SK-N-SH (cell line): Measurements from ENCODE around the gene LBR. TPM values are rescaled to one million over a fixed set of nuclear protein-coding genes. Genes with fewer than 3 reads are reported as not detected.

Experiments
- CTCF ChIA-PET: fragments of 300-600, 350-600 bp; formaldehyde crosslinking; extraction: SDS; loops from one replicate; lab custom pipeline; 2021; lab: Yijun Ruan, JAX
- POLR2A ChIA-PET: fragments of 350-600 bp; sonication (Branson Sonifier 250); formaldehyde crosslinking; extraction: SDS; loops from one replicate; lab custom pipeline; 2020; ENCODE audit warnings: antibody characterized with exemption, inconsistent platforms; lab: Yijun Ruan, JAX
- DNase-seq: peaks from one replicate; pipeline ENCODE4 v3.0.0; 2012
- H2AFZ ChIP-seq: fragments of 200-600 bp; sonication (generic); 2 replicates; pipeline ENCODE4 v1.8.1; 2016; ENCODE audit warnings: antibody characterized with exemption, mild to moderate bottlenecking, low read depth
- H3F3A ChIP-seq: fragments of 200-600 bp; sonication (generic); replicated peaks from 2 replicates; pipeline ENCODE3; 2016; ENCODE audit warnings: antibody characterized with exemption, mild to moderate bottlenecking; ENCODE audit not compliant: insufficient read depth
- H3K27ac ChIP-seq, 2 experiments: fragments of 200-500 bp in 1 of 2; fragments of 200-600 bp in 1 of 2; sonication (Bioruptor generic) in 1 of 2; sonication (generic), shearing (Covaris generic) in 1 of 2; 2 replicates each; pipeline versions ENCODE4 v1.5.1 to v1.6.1; 2014 to 2016; ENCODE audit warnings: low read depth in 2 of 2, inconsistent platforms in 1 of 2, low read length in 1 of 2, mild to moderate bottlenecking in 1 of 2, mixed read lengths in 1 of 2
- H3K27me3 ChIP-seq: fragments of 200-600 bp; sonication (generic), shearing (Covaris generic); 2 replicates; pipeline ENCODE4 v1.6.1; 2016; ENCODE audit warnings: mixed run types; ENCODE audit not compliant: insufficient read depth
- H3K36me3 ChIP-seq, 2 experiments: fragments of 200-500 bp in 1 of 2; fragments of 200-600 bp in 1 of 2; sonication (Bioruptor generic) in 1 of 2; sonication (generic) in 1 of 2; replicated peaks in 1 of 2; 2 replicates each; pipeline versions ENCODE3 to v1.5.1; 2014 to 2016; ENCODE audit warnings: low read length in 1 of 2, mild to moderate bottlenecking in 1 of 2; ENCODE audit not compliant: insufficient read depth in 2 of 2, control insufficient read depth in 1 of 2
- H3K4me1 ChIP-seq, 2 experiments: fragments of 200-500 bp in 1 of 2; fragments of 200-600 bp in 1 of 2; sonication (Bioruptor generic) in 1 of 2; sonication (generic), shearing (Covaris generic) in 1 of 2; 2 replicates each; pipeline versions ENCODE4 v1.5.1 to v1.6.1; 2014 to 2016; ENCODE audit warnings: low read depth in 1 of 2, low read length in 1 of 2, mixed run types in 1 of 2; ENCODE audit not compliant: insufficient read depth in 2 of 2, control insufficient read depth in 1 of 2
- H3K4me2 ChIP-seq: fragments of 200-600 bp; sonication (generic), shearing (Covaris generic); 2 replicates; pipeline ENCODE4 v1.6.1; 2017; ENCODE audit warnings: mixed run types
- H3K4me3 ChIP-seq, 2 experiments: fragments of 200-500 bp in 1 of 2; fragments of 200-600 bp in 1 of 2; sonication (Bioruptor generic) in 1 of 2; sonication (generic), shearing (Covaris generic) in 1 of 2; 2 replicates each; pipeline versions ENCODE4 v1.5.1 to v1.8.1; 2014 to 2016; ENCODE audit warnings: low read depth in 2 of 2, inconsistent platforms in 1 of 2, low read length in 1 of 2, mild to moderate bottlenecking in 1 of 2, mixed read lengths in 1 of 2, moderate library complexity in 1 of 2
- H3K79me2 ChIP-seq: fragments of 200-600 bp; sonication (generic); 2 replicates; pipeline ENCODE4 v1.8.1; 2017; ENCODE audit warnings: mild to moderate bottlenecking; ENCODE audit not compliant: insufficient read depth
- H3K9ac ChIP-seq: fragments of 200-600 bp; sonication (generic); 2 replicates; pipeline ENCODE4 v1.6.1; 2017; ENCODE audit warnings: mixed run types
- H3K9me2 ChIP-seq: fragments of 200-600 bp; sonication (generic); 2 replicates; pipeline ENCODE4 v1.6.1; 2017; ENCODE audit warnings: mixed run types
- H3K9me3 ChIP-seq: fragments of 200-600 bp; sonication (generic); 2 replicates; pipeline ENCODE4 v1.6.1; 2017; ENCODE audit warnings: mixed run types, mild to moderate bottlenecking, moderate library complexity
- H4K20me1 ChIP-seq: fragments of 200-600 bp; sonication (generic); 2 replicates; pipeline ENCODE4 v1.6.1; 2017; ENCODE audit warnings: mild to moderate bottlenecking, mixed run types; ENCODE audit not compliant: insufficient read depth
- CTCF ChIP-seq: fragments of 200-600 bp; sonication (generic); IDR thresholded peaks from 2 replicates; pipeline ENCODE4 v1.6.1; 2017; ENCODE audit warnings: antibody characterized with exemption, mild to moderate bottlenecking, moderate library complexity
- FOSL2 ChIP-seq: IDR thresholded peaks from 2 replicates; pipeline ENCODE4 v1.4.0; 2012; ENCODE audit warnings: low read depth, mild to moderate bottlenecking, moderate library complexity, borderline replicate concordance
- GATA2 ChIP-seq: sonication (generic); formaldehyde crosslinking; IDR thresholded peaks from 2 replicates; pipeline ENCODE4 v1.5.0; 2020; ENCODE audit warnings: mild to moderate bottlenecking, missing genetic modification reagents
- JUND ChIP-seq: IDR thresholded peaks from 2 replicates; pipeline ENCODE4 v1.4.0; 2012
- MEF2A ChIP-seq: IDR thresholded peaks from 2 replicates; pipeline ENCODE4 v1.4.0; 2012; ENCODE audit warnings: low read depth, borderline replicate concordance
- PBX3 ChIP-seq: IDR thresholded peaks from 2 replicates; pipeline ENCODE4; 2012
- TCF12 ChIP-seq: IDR thresholded peaks from 2 replicates; pipeline ENCODE4 v1.4.0; 2012
- TEAD4 ChIP-seq: IDR thresholded peaks from 2 replicates; pipeline ENCODE4 v1.4.0; 2012; ENCODE audit warnings: mild to moderate bottlenecking, borderline replicate concordance; ENCODE audit not compliant: insufficient read depth
- WGBS: methylation state at CpG from one replicate; pipeline ENCODE4 v1.1.6; 2017; ENCODE audit warnings: low lambda C conversion rate; 5-methylcytosine and 5-hydroxymethylcytosine counted together
- polyA plus RNA-seq, 3 experiments: library from polyadenylated mRNA; depleted of rRNA; stranded (reverse); fragments of >200 nt; gene quantifications; 2 replicates each; pipeline ENCODE4 v1.2.3, GENCODE V29; 2012

Gene LBR
- polyA plus RNA-seq, 1 of the 3 experiments (the other 2 are of a cell fraction), result 10.6 TPM

GRCh38 chr1:225425201-225425786 lies 2.5 kb downstream of the LBR start:
- 34% methylated on average over 5 of the region's 5 CpGs for WGBS

GRCh38 chr1:225424562-225425200 lies 3.2 kb downstream of the LBR start:
- Histone ChIP-seq H3K9me2 (no peaks in the 10 kb centered on the region), H3K4me1 (peaks cover 40 to 44% of the 10 kb centered on the region in 2 experiments; a peak in 3 of 4 replicates), H3K27ac (peak overlapping the region; percentile 53 to 93), H3K36me3 (peaks cover 9 to 16% of the 10 kb centered on the region in 2 experiments), H3K4me2 (peak overlapping the region; percentile 91), H3K79me2 (peaks cover 68% of the 10 kb centered on the region), H3K9ac (peak overlapping the region; percentile 76; the same call in 1 of the 2 replicates), H3K9me3 (no peaks in the 10 kb centered on the region), H3F3A (peaks cover 21% of the 10 kb centered on the region), H4K20me1 (peaks cover 13% of the 10 kb centered on the region), H3K27me3 (no peaks in the 10 kb centered on the region), H2AFZ (no peak overlapping the region), H3K4me3 (no peak overlapping the region; a peak in 1 of 4 replicates)
- no peak for DNase-seq
- ChIA-PET POLR2A (no interaction called here), CTCF (interaction anchor here (1.0 to 2.8 kb wide), 3 partner anchors 10 to 348 kb away, joined by 3 to 13 read pairs (median 4); no protein-coding TSS in a partner anchor)
- WGBS, result 70% methylated on average over 4 of the region's 6 CpGs
- 0 out of 2 replicates have a peak, but pooled peaks have one; percentile 13 for TF ChIP-seq TCF12
- no peak for TF ChIP-seq CTCF
- TF ChIP-seq MEF2A, result no peak
- peak; percentile 47; the same call in 1 of the 2 replicates for TF ChIP-seq JUND
- peak; percentile 65; the same call in 1 of the 2 replicates for TF ChIP-seq FOSL2
- TF ChIP-seq TEAD4, result 0 out of 2 replicates have a peak, but pooled peaks have one; percentile 21
- TF ChIP-seq PBX3, result peak; percentile 54

More at GRCh38 chr1:225425201-225425786, 2.5 kb downstream of the LBR start:
- no peak for DNase-seq
- peaks cover 40 to 44% of the 10 kb centered on the region in 2 experiments; a peak in 3 of 4 replicates for H3K4me1 ChIP-seq
- H3F3A ChIP-seq, result peaks cover 21% of the 10 kb centered on the region
- ChIA-PET POLR2A (no interaction called here), CTCF (interaction anchor here (1.0 to 2.8 kb wide), 4 partner anchors 11 to 347 kb away, joined by 3 to 13 read pairs (median 4); no protein-coding TSS in a partner anchor)
- peaks cover 9 to 10% of the 10 kb centered on the region in 2 experiments for H3K36me3 ChIP-seq
- peaks cover 68% of the 10 kb centered on the region for H3K79me2 ChIP-seq
- H3K9me2 ChIP-seq, result no peaks in the 10 kb centered on the region
- H4K20me1 ChIP-seq, result peaks cover 13% of the 10 kb centered on the region
- peak; percentile 47 for TF ChIP-seq JUND
- peak; percentile 57; the same call in 1 of the 2 replicates for TF ChIP-seq FOSL2
- no peak for TF ChIP-seq GATA2
- no peaks in the 10 kb centered on the region for H3K27me3 ChIP-seq
- peak overlapping the region; percentile 91 for H3K4me2 ChIP-seq
- H3K9ac ChIP-seq, result peak overlapping the region; percentile 76; the same call in 1 of the 2 replicates
- H3K27ac ChIP-seq, result peak overlapping the region in 1 of 2 experiments; percentile 53; a peak in 3 of 4 replicates
- H3K9me3 ChIP-seq, result no peaks in the 10 kb centered on the region
- H3K4me3 ChIP-seq, result no peak overlapping the region; a peak in 1 of 4 replicates
- no peak overlapping the region for H2AFZ ChIP-seq
